Activated T-cell treated with anti-CD3 and anti-CD28 coated beads, Interleukin-2, amount 50 U/mL, for 48 hours (primary cell): ENCODE measurements around the gene PAK4.
"Not testable (repeated sequence)": the region's sequence is repeated elsewhere in the genome, so short reads cannot be mapped to it uniquely, and the experiment has no call there.

Experiments
- DNase-seq, 2 experiments: peaks; one replicate each; pipeline ENCODE4 v3.0.0-alpha.2; 2020

Gene PAK4

GRCh38 chr19:39130337-39131254 lies 5.0 kb downstream of the PAK4 start:
- DNase-seq, result no peak

- no peak for DNase-seq
Observed at GRCh38 chr19:39131255-39131755, 5.7 kb downstream of the PAK4 start.

- peak in 1 of 2 experiments; percentile 34 for DNase-seq
Observed at GRCh38 chr19:39132344-39132969, 6.9 kb downstream of the PAK4 start.

GRCh38 chr19:39133431-39134270 lies 8.1 kb downstream of the PAK4 start:
- no peak for DNase-seq

DNA sequence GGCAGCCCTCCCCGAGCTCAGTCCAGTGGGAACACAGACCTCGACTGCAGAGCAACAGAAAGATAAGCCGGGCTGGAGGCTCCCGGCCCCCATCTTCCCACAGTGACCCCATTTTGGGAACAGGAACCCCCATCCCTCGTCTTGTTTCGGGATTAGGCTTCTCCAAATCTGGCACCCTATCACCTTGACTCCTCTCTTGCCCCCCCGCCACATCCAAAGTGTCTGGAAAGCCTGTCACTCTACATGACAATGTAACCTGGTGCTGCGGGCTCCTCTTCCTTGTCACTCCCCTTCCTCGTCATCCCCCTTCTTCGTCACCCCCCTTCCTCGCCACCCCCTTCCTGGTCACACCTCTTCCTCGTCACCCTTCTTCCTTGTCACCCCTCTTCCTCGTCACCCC lies 10.1 kb downstream of the PAK4 start:
- no peak for DNase-seq

DNA sequence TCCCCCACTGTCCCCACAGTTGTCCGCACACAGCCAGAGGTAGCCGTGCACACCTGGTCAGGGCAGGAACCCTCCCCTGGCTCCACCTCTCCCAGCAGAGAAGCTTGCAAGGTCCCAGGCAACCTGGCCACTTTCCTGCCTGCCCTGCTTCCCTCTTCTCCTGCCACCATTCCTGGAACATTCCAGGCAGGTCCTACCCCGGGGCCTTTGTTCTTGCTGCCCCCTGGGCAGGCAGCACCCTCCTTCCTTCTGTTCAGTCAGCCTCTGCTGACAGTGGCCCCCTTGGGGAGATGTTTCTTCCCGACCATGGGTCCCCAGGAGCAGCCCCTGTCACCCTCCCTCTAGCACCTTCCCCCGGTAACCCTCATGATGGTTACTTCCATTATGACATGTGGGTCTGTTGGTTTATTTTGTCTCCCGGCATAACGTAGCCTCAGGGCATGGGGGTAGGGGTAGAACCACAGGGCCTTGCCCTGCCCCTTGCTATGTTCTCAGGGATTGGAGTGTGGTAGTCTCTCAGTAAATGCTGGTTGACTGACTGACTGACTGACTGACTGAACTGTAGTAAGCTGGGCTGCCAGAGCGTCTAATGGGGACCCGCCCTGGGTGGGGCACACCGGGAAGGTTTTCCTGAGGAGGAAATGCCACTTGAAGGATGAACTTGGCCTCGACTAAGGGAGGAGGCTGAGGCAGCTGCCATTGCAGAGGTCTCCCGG lies 10.8 kb downstream of the PAK4 start:
- DNase-seq, result no peak

DNA sequence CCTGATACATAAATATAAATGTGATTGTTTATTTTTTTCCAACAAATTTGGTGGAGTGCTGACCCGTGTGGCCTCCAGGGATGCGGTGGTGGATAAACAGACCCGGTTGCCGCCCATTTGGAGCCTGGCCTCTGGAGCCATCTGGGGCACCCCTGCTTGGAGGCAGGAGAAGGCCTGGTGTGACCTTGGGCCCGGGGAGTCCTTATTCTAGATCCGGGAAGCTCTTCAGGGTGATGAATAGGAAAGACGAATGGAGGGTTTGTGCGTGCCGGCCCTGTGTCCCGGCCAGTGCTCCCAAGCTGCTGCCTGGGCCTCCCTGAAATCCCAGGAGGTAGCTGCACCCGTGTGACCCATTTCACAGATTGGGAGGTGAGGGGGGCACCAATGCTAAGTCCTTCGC lies 11.5 kb downstream of the PAK4 start:
- no peak for DNase-seq

- DNase-seq, result no peak
Observed at GRCh38 chr19:39138221-39139211, 12.9 kb downstream of the PAK4 start.

- DNase-seq, result no peak
Observed at GRCh38 chr19:39139305-39139874, 13.8 kb downstream of the PAK4 start.

- DNase-seq, result no peak
Observed at GRCh38 chr19:39139971-39140453, 14.4 kb downstream of the PAK4 start.

DNA sequence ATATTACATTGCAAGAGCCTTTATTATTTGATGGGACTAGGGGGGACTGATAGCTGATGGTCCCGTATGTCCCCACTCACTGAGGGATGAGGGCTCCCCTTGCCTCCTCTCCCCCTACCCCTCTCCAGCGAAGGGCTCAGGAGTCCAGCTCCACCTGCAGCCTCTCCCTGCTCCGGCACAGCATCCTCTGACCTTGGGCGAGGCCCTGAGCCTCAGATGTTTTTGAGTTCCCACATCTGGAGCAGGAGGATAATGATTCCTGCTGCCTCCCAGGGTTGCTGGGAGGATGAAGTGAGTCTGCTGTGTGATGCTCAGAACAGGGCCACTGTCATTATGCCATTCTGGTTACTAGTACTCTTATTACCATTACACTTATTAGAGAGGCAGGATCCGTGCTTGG lies 15.0 kb downstream of the PAK4 start:
- no peak for DNase-seq

GRCh38 chr19:39141929-39142328 lies 16.3 kb downstream of the PAK4 start:
- DNase-seq, result no peak

DNA sequence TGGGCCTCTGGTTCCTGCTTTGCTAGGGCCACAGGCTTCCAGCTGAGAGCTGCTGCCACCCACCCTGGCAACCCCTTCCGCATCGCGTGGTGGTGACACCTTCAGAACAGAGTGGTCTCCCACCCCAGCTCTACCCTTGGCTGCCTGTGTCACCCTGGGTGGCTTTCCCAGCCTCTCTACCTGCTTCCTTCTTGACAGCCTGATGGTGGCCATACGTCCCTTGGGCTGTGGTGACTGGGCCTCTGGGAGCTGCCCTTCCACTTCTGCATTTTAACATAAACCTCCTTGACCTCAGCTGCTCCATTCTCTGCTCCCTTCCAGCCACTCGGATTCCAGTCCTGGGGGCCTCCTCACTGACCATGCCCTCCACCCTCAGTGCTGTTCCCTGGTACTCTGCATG lies 17.0 kb downstream of the PAK4 start:
- DNase-seq, result no peak

- DNase-seq, result not testable (repeated sequence)
Observed at GRCh38 chr19:39143757-39144289, 18.2 kb downstream of the PAK4 start.

GRCh38 chr19:39144290-39145071 lies 18.9 kb downstream of the PAK4 start:
- no peak for DNase-seq

DNA sequence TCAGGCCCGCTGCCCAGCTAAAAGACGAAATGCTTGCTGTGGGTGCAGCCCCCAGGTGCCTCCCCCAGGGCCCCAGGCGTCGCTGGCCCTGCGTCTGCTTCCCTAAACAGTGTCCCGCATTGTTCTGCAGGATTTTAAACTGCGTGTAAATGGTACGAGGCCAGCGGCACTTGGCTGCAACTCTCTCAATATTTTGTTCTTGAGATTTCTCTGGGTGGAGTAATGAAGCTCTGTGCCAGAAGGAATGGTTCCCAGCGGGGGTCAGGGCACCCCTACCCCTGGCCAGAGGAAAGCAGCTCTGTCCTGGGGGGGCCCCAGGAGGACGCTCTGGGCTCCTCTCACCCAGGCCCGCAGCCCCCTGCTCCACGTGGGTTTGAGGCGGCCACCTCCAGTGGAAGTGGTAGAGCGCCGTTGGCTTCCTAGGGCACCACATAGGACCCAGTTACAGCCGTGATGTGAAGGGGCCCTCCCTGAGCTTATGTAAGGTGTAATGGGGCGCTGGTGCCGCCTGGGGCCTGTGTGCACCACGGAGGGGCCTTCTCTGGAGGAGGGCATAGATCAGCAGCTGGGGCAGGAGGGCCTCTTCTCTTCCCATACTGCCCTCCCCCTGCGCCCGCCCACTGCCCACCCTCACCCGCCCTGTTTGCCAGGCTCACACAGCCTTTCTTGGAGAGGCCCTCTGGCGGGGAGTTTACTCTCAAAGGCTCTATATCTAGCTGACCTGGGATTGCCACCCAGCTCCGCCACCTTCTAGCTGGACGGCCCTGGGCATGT lies 19.8 kb downstream of the PAK4 start:
- no peak for DNase-seq

- DNase-seq, result no peak
Observed at GRCh38 chr19:39146091-39146490, 20.5 kb downstream of the PAK4 start.

GRCh38 chr19:39146686-39147450 lies 21.3 kb downstream of the PAK4 start:
- no peak for DNase-seq
